Activated T-cell treated with anti-CD3 and anti-CD28 coated beads, Interleukin-2, amount 50 U/mL, for 24 hours (primary cell): ENCODE results near the gene TNPO3.
A peak's percentile ranks its signal among the peaks of the same experiment; 100 is the strongest.

Experiments
- DNase-seq: peaks from one replicate; pipeline ENCODE4 v3.0.0-alpha.2; 2020
- H3K27ac Mint-ChIP-seq: 2 replicates; pipeline ENCODE4 v1.8.0; 2020; ENCODE audit warnings: mild to moderate bottlenecking, mixed read lengths
- H3K27me3 Mint-ChIP-seq: 2 replicates; pipeline ENCODE4 v1.8.0; 2020; ENCODE audit warnings: mixed read lengths
- H3K36me3 Mint-ChIP-seq: 2 replicates; pipeline ENCODE4 v1.8.0; 2020; ENCODE audit warnings: low read depth, mixed read lengths
- H3K4me1 Mint-ChIP-seq: 2 replicates; pipeline ENCODE4 v1.8.0; 2020; ENCODE audit warnings: low read depth, mixed read lengths
- H3K4me3 Mint-ChIP-seq: 2 replicates; pipeline ENCODE4 v1.8.0; 2020; ENCODE audit warnings: mild to moderate bottlenecking, moderate library complexity, mixed read lengths
- H3K9me3 Mint-ChIP-seq: 2 replicates; pipeline ENCODE4 v1.8.0; 2020; ENCODE audit warnings: mixed read lengths

The TNPO3 gene

GRCh38 chr7:128982105-128982504, 72.8 kb downstream of the TNPO3 start:
- Mint-ChIP-seq H3K4me1 (no peaks in the 10 kb centered on the region), H3K36me3 (peaks cover 88% of the 10 kb centered on the region), H3K27ac (no peak overlapping the region), H3K9me3 (no peaks in the 10 kb centered on the region), H3K4me3 (no peak overlapping the region), H3K27me3 (no peaks in the 10 kb centered on the region)
- DNase-seq, result no peak

GRCh38 chr7:128974241-128974934, 80.5 kb downstream of the TNPO3 start:
- H3K4me3 Mint-ChIP-seq, result no peak overlapping the region
- no peaks in the 10 kb centered on the region for H3K27me3 Mint-ChIP-seq
- no peak for DNase-seq
- H3K36me3 Mint-ChIP-seq, result peaks cover 94% of the 10 kb centered on the region
- H3K9me3 Mint-ChIP-seq, result no peaks in the 10 kb centered on the region
- no peaks in the 10 kb centered on the region for H3K4me1 Mint-ChIP-seq
- H3K27ac Mint-ChIP-seq, result peak overlapping the region; percentile 30

GRCh38 chr7:128968624-128969023, 86.3 kb downstream of the TNPO3 start:
- no peak overlapping the region for H3K27ac Mint-ChIP-seq
- no peak overlapping the region for H3K4me3 Mint-ChIP-seq
- H3K4me1 Mint-ChIP-seq, result peaks cover 5% of the 10 kb centered on the region
- peaks cover 86% of the 10 kb centered on the region for H3K36me3 Mint-ChIP-seq
- H3K9me3 Mint-ChIP-seq, result no peaks in the 10 kb centered on the region
- no peaks in the 10 kb centered on the region for H3K27me3 Mint-ChIP-seq
- no peak for DNase-seq

DNA sequence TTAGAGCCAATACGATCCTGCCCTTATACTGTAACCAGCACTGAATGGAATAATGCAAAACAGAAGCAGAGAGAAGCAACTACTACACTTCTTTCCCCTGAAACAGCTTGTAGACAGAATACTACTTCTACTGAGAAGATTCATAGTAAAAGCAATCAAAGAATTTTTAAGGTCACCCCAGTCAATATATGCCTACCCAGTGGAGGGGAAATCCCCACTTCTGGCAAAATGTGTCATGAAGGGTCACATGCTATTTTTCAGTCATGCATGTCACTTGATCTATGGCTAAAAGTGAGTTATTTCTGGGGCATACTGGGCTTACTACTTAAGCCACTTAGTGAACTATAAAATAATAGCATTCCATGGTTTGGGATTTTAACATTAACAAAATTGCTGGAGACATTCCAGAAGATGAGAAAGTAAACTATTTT, 91.6 kb downstream of the TNPO3 start:
- Mint-ChIP-seq H3K9me3 (no peaks in the 10 kb centered on the region), H3K36me3 (peaks cover 82% of the 10 kb centered on the region), H3K4me3 (peak overlapping the region; percentile 49), H3K27ac (peak overlapping the region; percentile 96), H3K27me3 (no peaks in the 10 kb centered on the region), H3K4me1 (peaks cover 41% of the 10 kb centered on the region)
- DNase-seq, result no peak

- peak overlapping the region; percentile 49 for H3K4me3 Mint-ChIP-seq
Measured at GRCh38 chr7:128962899-128963298, 92.0 kb downstream of the TNPO3 start.

GRCh38 chr7:128961030-128961659, 93.8 kb downstream of the TNPO3 start:
- no peaks in the 10 kb centered on the region for H3K9me3 Mint-ChIP-seq
- no peaks in the 10 kb centered on the region for H3K27me3 Mint-ChIP-seq
- peak overlapping the region; percentile 77 for H3K27ac Mint-ChIP-seq
- peaks cover 84% of the 10 kb centered on the region for H3K36me3 Mint-ChIP-seq
- no peak overlapping the region for H3K4me3 Mint-ChIP-seq
- H3K4me1 Mint-ChIP-seq, result peaks cover 41% of the 10 kb centered on the region
- no peak for DNase-seq

More at GRCh38 chr7:128962899-128963298, 92.0 kb downstream of the TNPO3 start:
- peaks cover 41% of the 10 kb centered on the region for H3K4me1 Mint-ChIP-seq
- H3K9me3 Mint-ChIP-seq, result no peaks in the 10 kb centered on the region
- peak overlapping the region; percentile 96 for H3K27ac Mint-ChIP-seq
- no peak for DNase-seq
- H3K27me3 Mint-ChIP-seq, result no peaks in the 10 kb centered on the region
- H3K36me3 Mint-ChIP-seq, result peaks cover 83% of the 10 kb centered on the region

GRCh38 chr7:128959296-128959695, 95.6 kb downstream of the TNPO3 start:
- Mint-ChIP-seq H3K27ac (peak overlapping the region; percentile 82), H3K4me1 (peaks cover 44% of the 10 kb centered on the region), H3K9me3 (no peaks in the 10 kb centered on the region), H3K4me3 (no peak overlapping the region), H3K27me3 (no peaks in the 10 kb centered on the region), H3K36me3 (peaks cover 85% of the 10 kb centered on the region)
- DNase-seq, result no peak

DNA sequence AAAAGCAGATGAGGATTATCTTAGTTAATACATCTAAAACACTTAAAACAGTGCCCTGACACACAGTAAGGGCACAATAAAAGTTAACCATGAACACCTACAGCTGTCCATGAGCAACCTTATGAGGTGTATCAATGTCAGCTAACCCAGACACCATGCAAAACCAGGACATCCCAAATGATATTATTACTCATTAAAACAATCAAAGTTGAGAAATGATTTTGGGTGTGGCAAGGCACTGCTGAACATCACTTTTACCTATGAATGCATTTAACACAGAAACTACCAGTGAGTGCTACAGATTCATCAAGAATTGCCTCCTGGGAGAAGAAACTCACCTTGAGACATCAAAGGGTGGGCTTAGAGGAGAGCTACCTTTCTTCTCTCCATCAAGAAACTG, 98.9 kb downstream of the TNPO3 start:
- Mint-ChIP-seq H3K9me3 (no peaks in the 10 kb centered on the region), H3K4me3 (no peak overlapping the region), H3K27ac (peak overlapping the region; percentile 18), H3K4me1 (peaks cover 17% of the 10 kb centered on the region), H3K36me3 (peaks cover 88% of the 10 kb centered on the region), H3K27me3 (no peaks in the 10 kb centered on the region)
- no peak for DNase-seq

DNA sequence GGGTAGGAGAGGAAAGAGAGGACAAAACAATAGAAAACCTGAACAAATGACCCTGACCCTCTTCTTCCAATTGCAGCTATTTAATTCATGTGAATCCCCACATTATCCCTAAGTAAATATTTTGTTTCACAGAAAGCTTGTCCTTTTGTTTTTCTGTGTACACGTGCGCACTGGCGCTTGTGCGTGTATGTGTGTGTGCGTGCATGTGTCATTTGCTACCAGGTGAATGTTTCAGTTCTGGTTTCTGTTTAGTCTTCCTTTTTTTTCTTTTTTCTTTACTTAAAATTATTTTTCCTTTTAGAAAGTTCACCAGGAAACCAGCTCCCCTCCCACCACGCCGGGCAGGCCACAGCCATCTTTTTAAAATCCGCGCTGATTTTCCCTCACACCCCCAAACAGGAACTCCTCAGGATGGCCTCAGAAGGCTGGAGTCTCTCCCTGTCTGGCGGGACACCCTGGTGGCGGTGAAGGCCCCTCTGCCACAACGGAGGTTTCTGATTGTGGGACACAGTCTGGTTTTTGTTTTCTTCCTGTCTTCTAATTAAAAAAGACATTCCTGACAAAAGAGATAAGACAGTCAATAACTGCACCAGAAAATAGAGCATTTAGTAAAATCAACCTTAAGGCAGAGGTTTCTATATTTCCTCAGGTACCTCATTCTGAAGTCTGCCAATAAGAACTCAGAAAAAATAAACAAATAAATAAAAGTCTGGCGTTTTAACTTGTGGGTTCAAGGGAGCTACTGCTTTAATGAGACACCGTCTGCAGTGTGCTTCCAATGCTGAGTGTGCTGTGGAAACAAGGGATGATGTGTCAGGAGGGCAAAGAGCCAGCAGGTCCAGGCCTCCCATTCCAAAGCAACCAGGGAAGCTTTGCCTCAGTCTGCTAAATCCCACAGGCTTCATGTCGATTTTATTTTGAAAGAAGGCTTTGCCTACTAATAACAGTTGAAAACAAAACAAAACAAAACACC, 99.8 kb downstream of the TNPO3 start:
- H3K36me3 Mint-ChIP-seq, result peaks cover 91% of the 10 kb centered on the region

GRCh38 chr7:128954150-128954549, 100.8 kb downstream of the TNPO3 start:
- Mint-ChIP-seq H3K27ac (peak overlapping the region; percentile 71), H3K9me3 (no peaks in the 10 kb centered on the region)
- DNase-seq, result no peak

More for the DNA sequence above, 99.8 kb downstream of the TNPO3 start:
- no peaks in the 10 kb centered on the region for H3K27me3 Mint-ChIP-seq
- no peaks in the 10 kb centered on the region for H3K9me3 Mint-ChIP-seq
- peaks cover 15% of the 10 kb centered on the region for H3K4me1 Mint-ChIP-seq
- H3K27ac Mint-ChIP-seq, result peak overlapping the region; percentile 79
- no peak for DNase-seq
- H3K4me3 Mint-ChIP-seq, result no peak overlapping the region

DNA sequence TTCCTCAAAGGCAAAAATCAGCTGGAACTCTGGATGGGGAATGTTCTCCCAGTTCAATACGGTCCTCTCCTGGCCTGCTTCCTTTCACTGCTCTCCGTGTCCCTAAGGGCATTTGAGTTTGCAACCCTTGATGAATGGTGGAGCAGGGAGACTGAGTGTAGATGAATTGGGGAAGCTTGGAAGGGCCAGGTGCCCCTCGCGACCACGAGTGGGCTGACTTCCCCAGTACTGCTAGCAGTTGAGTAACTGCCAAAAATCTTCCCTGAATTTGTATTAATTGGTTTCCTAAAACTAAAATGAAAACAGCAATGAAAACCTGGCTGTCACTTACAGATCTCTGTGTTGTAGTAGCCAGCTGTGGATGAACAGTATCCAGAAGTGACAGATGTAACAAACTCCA, 103.6 kb downstream of the TNPO3 start:
- no peak overlapping the region for H3K4me3 Mint-ChIP-seq
- H3K27me3 Mint-ChIP-seq, result no peaks in the 10 kb centered on the region
- DNase-seq, result no peak
- peaks cover 61% of the 10 kb centered on the region for H3K36me3 Mint-ChIP-seq
- H3K9me3 Mint-ChIP-seq, result no peaks in the 10 kb centered on the region
- H3K27ac Mint-ChIP-seq, result no peak overlapping the region
- peaks cover 3% of the 10 kb centered on the region for H3K4me1 Mint-ChIP-seq

More at GRCh38 chr7:128954150-128954549, 100.8 kb downstream of the TNPO3 start:
- H3K27me3 Mint-ChIP-seq, result no peaks in the 10 kb centered on the region
- H3K4me3 Mint-ChIP-seq, result no peak overlapping the region
- H3K4me1 Mint-ChIP-seq, result peaks cover 6% of the 10 kb centered on the region
- peaks cover 84% of the 10 kb centered on the region for H3K36me3 Mint-ChIP-seq

DNA sequence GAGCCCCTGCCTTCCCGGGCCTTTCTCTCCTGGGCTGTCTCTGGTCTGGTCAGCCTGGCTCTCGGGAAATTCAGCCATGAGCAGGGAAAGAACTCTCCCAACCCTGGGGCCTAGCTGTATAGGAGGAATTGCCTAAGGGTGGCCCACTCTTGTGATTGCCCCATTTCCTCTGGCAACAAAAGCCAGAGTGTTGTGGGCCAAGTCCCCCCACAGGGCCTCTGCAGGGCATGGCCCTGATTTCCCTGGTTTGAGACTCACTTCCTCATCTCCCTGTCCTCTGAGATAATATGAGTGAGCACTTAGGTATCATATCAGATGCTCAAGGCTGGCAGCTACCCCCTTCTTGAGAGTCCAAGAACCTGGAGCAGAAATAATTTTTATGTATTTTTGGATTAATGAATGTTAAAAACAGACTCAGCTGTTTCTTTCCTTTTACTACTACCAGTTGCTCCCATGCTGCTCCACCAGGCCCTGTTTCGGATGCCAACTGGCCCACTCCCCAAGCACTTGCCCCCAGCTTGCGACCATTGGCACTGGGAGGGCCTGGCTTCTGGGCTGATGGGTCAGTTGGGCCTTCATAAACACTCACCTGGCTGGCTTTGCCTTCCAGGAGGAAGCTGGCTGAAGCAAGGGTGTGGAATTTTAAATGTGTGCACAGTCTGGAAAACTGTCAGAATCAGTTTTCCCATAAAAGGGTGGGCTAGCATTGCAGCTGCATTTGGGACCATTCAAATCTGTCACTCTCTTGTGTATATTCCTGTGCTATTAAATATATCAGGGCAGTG, 105.7 kb downstream of the TNPO3 start:
- DNase-seq, result no peak
- Mint-ChIP-seq H3K27ac (no peak overlapping the region), H3K36me3 (peaks cover 40% of the 10 kb centered on the region), H3K9me3 (no peaks in the 10 kb centered on the region), H3K27me3 (no peaks in the 10 kb centered on the region), H3K4me1 (no peaks in the 10 kb centered on the region), H3K4me3 (no peak overlapping the region)

- no peak overlapping the region for H3K4me3 Mint-ChIP-seq
- no peak overlapping the region for H3K27ac Mint-ChIP-seq
- peaks cover 33% of the 10 kb centered on the region for H3K36me3 Mint-ChIP-seq
- H3K4me1 Mint-ChIP-seq, result no peaks in the 10 kb centered on the region
- DNase-seq, result no peak
- no peaks in the 10 kb centered on the region for H3K27me3 Mint-ChIP-seq
- no peaks in the 10 kb centered on the region for H3K9me3 Mint-ChIP-seq
Measured at GRCh38 chr7:128948312-128948973, 106.5 kb downstream of the TNPO3 start.
